Omental fat pad (tissue), 4 donors: Measurements from ENCODE around the gene EPOP. TPM values are rescaled to one million over a fixed set of nuclear protein-coding genes. Genes with fewer than 3 reads are reported as not detected.

Source experiments
- ATAC-seq: fragments of 150-250 bp; one replicate; pipeline ENCODE4 v1.9.1; 2016; ENCODE audit warnings: mild to moderate bottlenecking, moderate library complexity; ENCODE audit not compliant: low FRiP score
- DNase-seq: peaks from one replicate; pipeline ENCODE4 v3.0.0-alpha.2; 2019; ENCODE audit warnings: low spot score
- total RNA-seq, 4 donors: library from RNA; depleted of rRNA; stranded (reverse); fragments of >200 nt; gene quantifications; one replicate each; pipeline ENCODE4 v1.1.0, GENCODE V29; 2016
- TF ChIP-seq, protein P1 (sequence below), 3 donors: fragments of 450-650 bp; IDR thresholded peaks; one replicate each; pipeline ENCODE4 v1.5.1; 2016 to 2017; ENCODE audit warnings: antibody characterized with exemption in 3 of 3, mild to moderate bottlenecking in 3 of 3, moderate library complexity in 2 of 3

The EPOP gene
- total RNA-seq, result 1 to 10 TPM in 2 of 4 donors, under 1 TPM in 2; 0.38 to 5.2 (median 1.5) TPM

DNA sequence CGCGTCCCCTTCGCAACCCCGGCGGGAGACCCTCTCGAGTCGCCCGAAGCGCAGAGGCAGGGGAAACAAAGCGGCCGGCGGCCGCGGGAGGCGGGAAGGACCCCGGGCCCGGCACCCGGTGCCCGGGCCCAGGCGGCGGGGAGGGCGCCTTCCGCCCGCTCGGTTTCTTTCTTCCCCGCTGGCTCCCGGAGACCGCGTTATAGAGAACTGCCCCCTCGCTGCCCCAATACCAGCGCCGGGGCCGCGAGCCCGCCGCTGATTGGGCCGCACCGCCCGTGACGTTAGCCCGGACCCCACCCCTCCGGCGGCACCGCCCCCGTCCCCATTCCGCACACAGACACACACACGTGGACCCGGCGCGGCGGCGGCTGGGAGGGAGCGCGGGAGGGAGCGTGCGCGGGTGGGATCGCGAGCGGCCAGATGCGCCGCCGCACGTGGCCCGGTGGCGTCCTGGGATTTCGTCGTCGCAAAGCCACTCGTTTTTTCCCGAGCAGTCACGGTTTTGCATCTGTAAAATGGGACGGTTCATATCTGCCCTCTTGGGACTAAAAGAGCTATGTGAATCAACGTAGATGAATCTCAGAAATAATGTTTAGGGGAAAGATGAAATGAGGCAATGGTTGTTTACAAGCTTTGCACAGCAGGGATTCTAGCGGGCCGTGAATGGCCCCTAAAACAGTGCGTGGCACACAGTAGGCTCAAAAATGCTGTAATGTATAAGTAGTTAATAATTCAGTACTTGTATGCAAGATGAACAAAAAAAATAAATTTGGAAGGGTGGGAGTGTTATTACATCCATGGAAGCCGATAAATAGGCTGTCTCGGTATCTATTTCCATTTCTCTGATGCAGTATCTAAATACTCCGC is at the start of gene EPOP:
Gene EPOP (minus strand): TSS at position 209 of the 867 bp plus-strand sequence. CDS start 462 bp downstream, outside the sequence.
- DNase-seq (peak; percentile 68), ATAC-seq (peak; percentile 87)
- TF ChIP-seq, protein P1, sequence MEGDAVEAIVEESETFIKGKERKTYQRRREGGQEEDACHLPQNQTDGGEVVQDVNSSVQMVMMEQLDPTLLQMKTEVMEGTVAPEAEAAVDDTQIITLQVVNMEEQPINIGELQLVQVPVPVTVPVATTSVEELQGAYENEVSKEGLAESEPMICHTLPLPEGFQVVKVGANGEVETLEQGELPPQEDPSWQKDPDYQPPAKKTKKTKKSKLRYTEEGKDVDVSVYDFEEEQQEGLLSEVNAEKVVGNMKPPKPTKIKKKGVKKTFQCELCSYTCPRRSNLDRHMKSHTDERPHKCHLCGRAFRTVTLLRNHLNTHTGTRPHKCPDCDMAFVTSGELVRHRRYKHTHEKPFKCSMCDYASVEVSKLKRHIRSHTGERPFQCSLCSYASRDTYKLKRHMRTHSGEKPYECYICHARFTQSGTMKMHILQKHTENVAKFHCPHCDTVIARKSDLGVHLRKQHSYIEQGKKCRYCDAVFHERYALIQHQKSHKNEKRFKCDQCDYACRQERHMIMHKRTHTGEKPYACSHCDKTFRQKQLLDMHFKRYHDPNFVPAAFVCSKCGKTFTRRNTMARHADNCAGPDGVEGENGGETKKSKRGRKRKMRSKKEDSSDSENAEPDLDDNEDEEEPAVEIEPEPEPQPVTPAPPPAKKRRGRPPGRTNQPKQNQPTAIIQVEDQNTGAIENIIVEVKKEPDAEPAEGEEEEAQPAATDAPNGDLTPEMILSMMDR (IDR thresholded peaks at IDR 0.05), result no peak

DNA sequence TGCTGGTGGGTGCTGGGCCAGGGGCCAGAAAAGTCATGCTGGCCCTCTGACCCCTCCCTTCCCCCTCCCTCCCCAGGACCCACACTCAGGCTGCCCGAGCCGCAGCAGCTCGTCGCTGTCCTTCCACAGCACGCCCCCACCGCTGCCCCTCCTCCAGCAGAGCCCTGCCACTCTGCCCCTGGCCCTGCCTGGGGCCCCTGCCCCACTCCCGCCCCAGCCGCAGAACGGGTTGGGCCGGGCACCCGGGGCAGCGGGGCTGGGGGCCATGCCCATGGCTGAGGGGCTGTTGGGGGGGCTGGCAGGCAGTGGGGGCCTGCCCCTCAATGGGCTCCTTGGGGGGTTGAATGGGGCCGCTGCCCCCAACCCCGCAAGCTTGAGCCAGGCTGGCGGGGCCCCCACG is 47.0 kb upstream of the EPOP start:
- no peak for DNase-seq
- TF ChIP-seq, protein P1 (IDR thresholded peaks at IDR 0.05), result no peak

DNA sequence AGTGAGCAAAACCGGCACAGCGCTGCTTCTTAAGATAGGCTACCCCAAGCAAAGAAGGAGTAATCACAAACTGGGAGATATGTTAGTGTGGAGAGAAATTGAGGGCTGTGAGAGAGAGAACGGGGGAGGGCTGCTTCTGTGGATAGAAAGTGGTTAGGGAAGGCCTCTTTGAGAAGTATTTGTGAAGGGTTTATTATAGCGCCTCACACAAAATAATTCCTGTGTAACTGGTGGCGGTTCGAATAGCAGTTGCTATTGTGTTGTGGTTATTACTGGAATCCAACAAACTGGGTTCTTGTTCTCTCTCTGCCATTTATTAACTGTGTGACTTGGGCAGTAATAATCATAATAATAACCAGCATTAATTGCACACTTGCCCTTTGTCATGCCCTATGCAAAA is 46.2 kb upstream of the EPOP start:
- no peak for DNase-seq
- no peak for ATAC-seq
- TF ChIP-seq, protein P1 (IDR thresholded peaks at IDR 0.05), result no peak

More for the DNA sequence above, 47.0 kb upstream of the EPOP start:
- no peak for ATAC-seq

DNA sequence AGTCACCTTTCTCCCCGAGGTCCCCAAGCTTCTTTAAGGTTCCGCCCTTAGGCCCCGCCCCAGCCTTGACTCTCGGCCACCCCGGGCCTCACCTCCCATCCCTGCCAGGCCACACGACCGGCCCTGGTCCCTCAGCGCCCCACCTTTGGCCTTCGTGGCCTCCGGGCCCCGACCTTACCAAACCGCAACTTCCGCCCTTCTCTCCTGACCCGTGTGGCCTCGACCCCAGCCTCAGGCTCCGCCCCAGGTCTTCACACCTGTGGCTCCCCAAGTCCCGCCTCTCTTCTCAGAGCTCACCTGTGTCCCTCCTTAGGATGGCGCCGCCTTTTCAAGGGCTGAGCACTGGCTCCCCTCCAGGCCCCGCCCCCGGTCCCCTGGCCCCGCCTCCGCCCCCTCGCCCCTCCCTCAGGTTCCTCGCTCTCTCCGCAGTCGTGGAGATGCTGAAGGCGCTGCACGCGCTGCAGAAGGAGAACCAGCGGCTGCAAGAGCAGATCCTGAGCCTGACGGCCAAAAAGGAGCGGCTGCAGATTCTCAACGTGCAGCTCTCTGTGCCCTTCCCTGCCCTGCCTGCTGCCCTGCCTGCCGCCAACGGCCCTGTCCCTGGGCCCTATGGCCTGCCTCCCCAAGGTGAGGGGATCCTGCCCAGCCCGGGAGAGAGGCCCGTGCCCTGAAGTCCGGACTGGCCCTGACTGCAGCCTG is 45.3 kb upstream of the EPOP start:
- ATAC-seq (no peak), DNase-seq (no peak)
- TF ChIP-seq, protein P1 (IDR thresholded peaks at IDR 0.05), result no peak

DNA sequence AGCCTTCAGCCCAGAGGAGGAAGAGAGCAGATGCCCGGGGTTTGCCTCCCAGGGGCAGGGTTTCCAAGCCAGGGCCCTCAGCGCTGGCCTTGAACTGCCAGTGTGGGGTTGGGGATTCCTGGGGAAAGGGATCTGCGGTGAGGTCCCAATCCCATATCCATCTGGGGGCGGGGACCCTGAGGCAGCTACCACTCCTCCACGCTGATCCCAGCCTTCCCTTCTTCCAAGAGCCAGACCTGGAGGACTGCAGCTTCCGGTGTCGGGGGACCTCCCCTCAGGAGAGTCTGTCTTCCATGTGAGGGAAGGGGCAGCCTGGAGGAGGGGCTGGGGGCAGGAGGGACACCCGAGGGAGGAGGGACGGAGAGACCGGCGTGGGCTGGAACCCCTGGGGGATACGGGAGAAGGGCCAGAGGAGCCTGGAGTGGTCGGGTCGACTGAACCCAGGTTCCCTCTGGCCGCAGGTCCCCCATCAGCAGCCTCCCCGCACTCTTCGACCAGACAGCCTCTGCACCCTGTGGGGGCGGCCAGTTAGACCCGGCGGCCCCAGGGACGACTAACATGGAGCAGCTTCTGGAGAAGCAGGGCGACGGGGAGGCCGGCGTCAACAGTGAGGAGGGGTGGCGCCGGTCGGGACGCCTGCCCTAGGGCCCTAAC is 44.7 kb upstream of the EPOP start:
- ATAC-seq (no peak), DNase-seq (no peak)
- TF ChIP-seq, protein P1 (IDR thresholded peaks at IDR 0.05), result no peak

DNA sequence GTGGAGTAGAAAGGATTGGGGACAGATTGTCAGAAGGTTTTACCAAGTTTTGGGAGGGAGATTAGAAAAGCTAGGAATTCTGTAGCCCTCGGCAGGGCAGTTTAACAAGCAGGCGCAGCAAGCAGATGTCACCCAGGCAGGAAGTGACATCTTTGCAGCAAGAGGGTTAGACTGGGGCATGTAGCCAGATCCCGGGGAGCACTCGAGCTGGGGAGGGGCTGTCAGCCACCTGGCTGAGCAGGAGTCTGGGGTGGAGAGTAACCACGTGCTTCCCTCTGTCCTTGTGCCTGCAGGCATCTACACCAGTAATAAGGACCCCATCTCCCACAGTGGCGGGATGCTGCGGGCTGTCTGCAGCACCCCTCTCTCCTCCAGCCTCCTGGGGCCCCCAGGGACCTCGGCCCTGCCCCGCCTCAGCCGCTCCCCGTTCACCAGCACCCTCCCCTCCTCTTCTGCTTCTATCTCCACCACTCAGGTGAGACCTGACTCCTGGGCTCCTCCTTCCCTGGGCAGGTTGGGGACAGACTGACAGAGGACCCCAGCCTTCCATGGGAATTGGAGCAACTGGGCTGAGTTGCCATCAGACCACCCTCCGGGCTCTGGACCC is 42.5 kb upstream of the EPOP start:
- ATAC-seq (no peak), DNase-seq (no peak)
- TF ChIP-seq, protein P1 (IDR thresholded peaks at IDR 0.05), result no peak
